SK-N-SH treated with all-trans-retinoic acid at 6 μM for 48 hours (cell line): Measurements from ENCODE around the gene ANGPTL5.

Source experiments
- ARNTL ChIP-seq: fragments of 450-650 bp; formaldehyde crosslinking; IDR thresholded peaks from 2 replicates; pipeline ENCODE4 v1.5.0; 2020; ENCODE audit warnings: low read depth, mild to moderate bottlenecking, moderate library complexity, borderline replicate concordance
- BACH2 ChIP-seq: fragments of 250-450 bp; sonication (Bioruptor Pico); IDR thresholded peaks from 2 replicates; pipeline ENCODE4 v1.9.0; 2021; ENCODE audit warnings: mild to moderate bottlenecking, borderline replicate concordance
- ESRRG ChIP-seq: fragments of 250-450 bp; sonication (Bioruptor Pico); IDR thresholded peaks from 2 replicates; pipeline ENCODE4 v1.6.1; 2021; ENCODE audit warnings: mild to moderate bottlenecking
- ISL1 ChIP-seq: fragments of 250-450 bp; sonication (Bioruptor Pico); IDR thresholded peaks from 2 replicates; pipeline ENCODE4 v2.1.2; 2022; ENCODE audit warnings: mild to moderate bottlenecking, moderate library complexity
- OSR1 ChIP-seq: fragments of 250-450 bp; sonication (Bioruptor Pico); IDR thresholded peaks from 2 replicates; pipeline ENCODE4 v1.8.0; 2022; ENCODE audit warnings: moderate library complexity, mild to moderate bottlenecking, inconsistent platforms
- PATZ1 ChIP-seq: fragments of 250-450 bp; sonication (Bioruptor Pico); IDR thresholded peaks from 2 replicates; pipeline ENCODE4 v1.8.0; 2020; ENCODE audit warnings: mild to moderate bottlenecking, moderate library complexity, borderline replicate concordance
- ZFP3 ChIP-seq: fragments of 250-450 bp; sonication (Bioruptor Pico); IDR thresholded peaks from 2 replicates; pipeline ENCODE4 v1.5.0; 2020; ENCODE audit warnings: mild to moderate bottlenecking, moderate library complexity
- ZFP30 ChIP-seq: fragments of 450-650 bp; formaldehyde crosslinking; IDR thresholded peaks from 2 replicates; pipeline ENCODE4 v1.5.0; 2022; ENCODE audit warnings: mild to moderate bottlenecking, moderate library complexity
- ZNF8 ChIP-seq: fragments of 450-650 bp; formaldehyde crosslinking; IDR thresholded peaks from 2 replicates; pipeline ENCODE4 v1.5.0; 2020; ENCODE audit warnings: mild to moderate bottlenecking, moderate library complexity

DNA sequence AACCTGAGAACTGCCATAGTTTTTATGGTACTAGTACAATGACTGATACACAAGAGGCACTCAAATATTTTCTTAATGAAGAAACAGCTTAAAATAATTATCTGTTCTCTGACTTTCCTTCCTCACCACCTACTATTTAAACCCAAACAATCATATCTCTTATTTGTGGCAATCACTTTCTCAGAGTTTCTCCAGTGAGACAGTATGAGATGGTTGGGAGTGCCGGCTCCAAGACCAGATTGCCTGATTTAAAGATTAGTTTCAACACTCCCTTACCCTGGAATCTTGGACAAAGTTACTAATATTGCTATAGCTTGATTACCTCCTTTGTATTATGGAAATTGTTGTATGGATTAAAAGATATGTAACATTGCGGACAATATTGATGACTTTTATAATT lies 7.2 kb downstream of the ANGPTL5 start:
- TF ChIP-seq OSR1 (CRISPR knock-in tag) (no peak), ZFP3 (CRISPR knock-in tag) (no peak), ZFP30 (CRISPR knock-in tag) (no peak), ESRRG (no peak), BACH2 (CRISPR knock-in tag) (no peak), ARNTL (CRISPR knock-in tag) (no peak), ZNF8 (CRISPR knock-in tag) (no peak), PATZ1 (CRISPR knock-in tag) (no peak), ISL1 (CRISPR knock-in tag) (no peak)
